Measurements from ENCODE around the gene C4A.
"Not testable (repeated sequence)": the region's sequence is repeated elsewhere in the genome, so short reads cannot be mapped to it uniquely, and the experiment has no call there.

Gene C4A

DNA sequence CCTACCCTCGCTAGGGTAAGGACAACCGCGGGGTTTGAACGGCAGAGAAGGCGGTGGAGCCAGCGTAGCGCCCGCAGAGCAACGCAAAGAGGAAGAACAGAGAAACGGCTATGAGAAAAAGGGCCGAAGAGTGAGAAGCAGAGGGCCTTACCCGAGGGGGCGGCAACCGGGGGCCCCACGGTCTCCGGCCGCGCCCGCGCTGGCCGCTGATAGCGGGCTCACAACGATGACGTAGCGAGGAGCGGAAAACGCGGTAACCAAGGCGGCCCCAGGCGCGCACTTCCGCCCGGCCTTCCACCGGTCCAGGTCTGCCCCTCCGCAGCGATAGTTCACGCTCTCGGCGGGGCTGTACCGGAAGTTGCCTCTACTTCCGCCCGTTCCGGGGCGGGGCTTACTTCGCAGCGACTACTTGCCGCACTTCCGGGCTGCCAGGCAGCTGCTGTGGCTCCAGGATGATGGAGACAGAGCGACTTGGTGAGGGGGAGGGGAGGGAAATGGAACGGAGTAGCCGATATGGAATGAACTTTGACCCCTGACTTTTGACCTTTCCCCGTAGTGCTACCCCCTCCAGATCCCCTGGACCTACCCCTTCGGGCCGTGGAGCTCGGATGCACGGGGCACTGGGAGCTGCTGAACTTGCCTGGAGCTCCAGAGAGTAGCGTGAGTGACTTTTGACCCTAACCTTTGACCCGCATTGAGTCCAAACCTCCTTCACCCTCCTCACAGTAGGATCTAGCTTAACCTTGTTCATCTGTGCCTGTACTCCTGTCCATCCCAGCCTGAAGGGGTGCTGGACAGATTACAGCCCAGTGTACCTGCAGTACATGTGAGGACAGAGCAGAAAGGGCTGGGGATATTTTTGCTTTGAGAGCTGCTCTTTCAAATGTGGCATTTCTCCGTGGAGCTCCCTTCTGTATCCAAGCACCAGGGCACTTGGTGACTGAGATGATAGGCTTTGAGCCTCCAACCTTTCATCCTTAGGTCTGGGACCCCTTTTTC, 22.8 kb upstream of the C4A start, which contains the start of the genes NELFE and SKIC2:
NELFE (minus strand) TSS at position 231 of the 999 bp plus-strand sequence. CDS start 525 bp downstream, outside the sequence.
SKIC2 (plus strand) TSS at position 435 of the 999 bp plus-strand sequence; CDS start at position 453, 18 bp downstream.
- peak; percentile 98 to 99 for DNase-seq (ENCODE audit: low read depth in 1 of 2, low spot score in 1 of 2)

DNA sequence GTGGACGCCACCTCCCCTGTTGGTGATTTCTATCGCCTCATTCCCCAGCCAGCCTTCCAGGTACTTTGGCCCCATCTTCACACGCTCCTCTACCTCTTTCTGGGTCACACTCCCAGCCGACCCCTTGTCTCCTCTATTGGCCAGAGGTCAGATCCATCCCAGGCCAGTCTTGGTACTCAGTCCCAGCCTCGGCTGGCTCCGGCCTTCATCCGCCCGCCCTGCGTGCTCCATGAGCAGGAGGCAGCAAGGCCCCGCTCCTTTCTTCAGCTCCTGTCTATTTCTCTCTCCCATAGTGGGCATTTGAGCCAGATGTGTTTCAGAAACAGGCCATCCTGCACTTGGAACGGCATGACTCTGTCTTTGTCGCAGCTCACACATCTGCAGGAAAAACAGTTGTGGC, 20.2 kb upstream of the C4A start:
- DNase-seq (ENCODE audit: low read depth in 1 of 2, low spot score in 1 of 2), result no peak

DNA sequence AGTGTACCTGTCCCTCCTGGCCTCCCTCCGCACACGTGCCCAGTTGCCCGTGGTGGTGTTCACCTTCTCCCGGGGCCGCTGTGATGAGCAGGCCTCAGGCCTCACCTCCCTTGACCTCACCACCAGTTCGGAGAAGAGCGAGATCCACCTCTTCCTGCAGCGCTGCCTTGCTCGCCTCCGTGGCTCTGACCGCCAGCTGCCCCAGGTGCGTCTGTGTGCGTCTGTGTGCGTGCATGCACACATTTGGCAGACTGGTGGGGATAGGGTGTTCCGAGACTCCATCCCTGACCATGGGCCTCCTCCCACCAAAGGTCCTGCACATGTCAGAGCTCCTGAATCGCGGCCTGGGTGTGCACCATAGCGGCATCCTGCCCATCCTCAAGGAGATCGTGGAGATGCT, 17.9 kb upstream of the C4A start:
- DNase-seq (ENCODE audit: low read depth in 1 of 2, low spot score in 1 of 2), result no peak

DNA sequence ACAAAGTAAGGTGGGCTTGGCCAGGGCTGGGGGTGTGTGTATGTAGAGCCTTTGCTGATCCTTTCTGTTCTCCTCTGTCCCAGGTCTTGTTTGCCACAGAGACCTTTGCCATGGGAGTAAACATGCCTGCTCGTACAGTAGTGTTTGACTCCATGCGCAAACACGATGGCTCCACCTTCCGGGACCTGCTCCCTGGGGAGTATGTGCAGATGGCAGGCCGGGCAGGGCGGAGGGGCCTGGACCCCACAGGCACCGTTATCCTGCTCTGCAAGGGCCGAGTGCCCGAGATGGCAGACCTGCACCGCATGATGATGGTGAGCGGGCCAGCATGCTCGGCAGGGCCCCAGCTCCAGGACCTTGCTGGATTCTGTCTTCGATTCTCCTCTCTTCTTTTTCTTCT, 16.2 kb upstream of the C4A start:
- no peak for DNase-seq (ENCODE audit: low read depth in 1 of 2, low spot score in 1 of 2)

DNA sequence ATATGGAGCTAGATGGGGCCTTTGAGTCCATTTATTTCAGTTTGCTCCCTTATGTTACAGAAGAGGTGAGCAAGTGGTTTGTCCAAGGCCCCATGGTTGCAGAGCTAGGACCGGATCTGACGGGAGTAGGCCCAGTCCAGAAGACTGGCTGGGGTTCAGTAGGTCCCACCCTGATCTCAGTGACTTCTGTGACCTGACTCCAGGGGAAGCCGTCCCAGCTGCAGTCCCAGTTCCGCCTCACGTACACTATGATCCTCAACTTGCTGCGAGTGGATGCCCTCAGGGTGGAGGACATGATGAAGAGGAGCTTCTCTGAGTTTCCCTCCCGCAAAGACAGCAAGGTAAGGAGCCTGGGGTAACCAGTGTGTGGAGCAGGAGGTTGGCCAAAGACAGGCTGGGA, 15.4 kb upstream of the C4A start:
- DNase-seq (ENCODE audit: low read depth in 1 of 2, low spot score in 1 of 2), result no peak

DNA sequence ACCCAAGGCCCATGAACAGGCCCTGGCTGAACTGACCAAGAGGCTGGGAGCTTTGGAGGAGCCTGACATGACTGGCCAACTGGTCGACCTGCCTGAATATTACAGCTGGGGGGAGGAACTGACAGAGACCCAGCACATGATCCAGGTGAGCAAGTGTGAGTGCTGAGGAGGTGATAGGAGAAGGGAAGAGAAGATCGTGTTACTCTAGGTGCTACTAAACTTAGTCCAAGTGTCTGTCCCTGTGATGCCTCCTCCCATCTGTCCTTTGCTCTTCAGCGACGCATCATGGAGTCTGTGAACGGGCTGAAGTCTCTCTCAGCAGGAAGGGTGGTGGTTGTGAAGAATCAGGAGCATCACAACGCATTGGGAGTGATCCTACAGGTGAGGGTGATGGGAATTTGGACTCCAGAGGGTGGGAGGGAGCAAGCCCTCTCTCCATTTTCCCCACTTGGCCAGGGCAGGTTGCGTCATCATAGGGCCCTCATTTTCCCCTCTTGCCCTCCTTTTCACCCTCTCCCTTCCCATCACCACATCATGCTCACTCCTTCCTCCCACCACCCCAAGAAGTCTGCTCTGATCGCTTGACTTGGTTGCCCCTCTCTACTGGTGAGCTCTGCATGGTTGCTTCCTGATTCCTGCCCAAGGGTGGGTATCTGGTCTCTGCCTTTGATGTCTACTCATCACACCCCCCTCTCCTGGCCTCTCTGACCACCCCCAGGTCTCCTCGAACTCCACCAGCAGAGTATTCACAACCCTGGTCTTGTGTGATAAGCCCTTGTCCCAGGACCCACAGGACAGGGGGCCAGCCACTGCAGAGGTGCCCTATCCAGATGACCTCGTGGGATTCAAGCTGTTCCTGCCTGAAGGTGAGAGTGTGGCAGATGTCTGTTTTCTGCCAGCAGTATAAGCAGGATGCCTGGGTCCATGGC, 14.6 kb upstream of the C4A start:
- no peak for DNase-seq (ENCODE audit: low read depth in 1 of 2, low spot score in 1 of 2)

DNA sequence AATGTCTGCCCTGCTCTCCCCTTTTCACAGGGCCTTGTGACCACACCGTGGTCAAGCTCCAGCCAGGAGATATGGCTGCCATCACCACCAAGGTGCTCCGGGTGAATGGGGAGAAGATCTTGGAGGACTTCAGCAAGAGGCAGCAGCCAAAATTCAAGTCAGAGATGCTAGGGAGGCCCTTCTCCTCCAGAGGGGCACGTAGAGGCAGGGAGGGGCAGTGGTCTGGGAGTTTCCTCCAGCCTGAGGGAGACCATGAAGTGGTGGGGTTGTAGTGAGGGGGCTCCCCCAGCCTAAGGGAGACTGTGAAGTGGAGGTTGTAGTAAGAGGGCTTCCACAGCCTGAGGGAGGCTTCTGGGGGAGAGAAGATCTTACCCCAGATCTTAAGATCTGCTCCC, 13.9 kb upstream of the C4A start:
- DNase-seq (ENCODE audit: low read depth in 1 of 2, low spot score in 1 of 2), result no peak

DNA sequence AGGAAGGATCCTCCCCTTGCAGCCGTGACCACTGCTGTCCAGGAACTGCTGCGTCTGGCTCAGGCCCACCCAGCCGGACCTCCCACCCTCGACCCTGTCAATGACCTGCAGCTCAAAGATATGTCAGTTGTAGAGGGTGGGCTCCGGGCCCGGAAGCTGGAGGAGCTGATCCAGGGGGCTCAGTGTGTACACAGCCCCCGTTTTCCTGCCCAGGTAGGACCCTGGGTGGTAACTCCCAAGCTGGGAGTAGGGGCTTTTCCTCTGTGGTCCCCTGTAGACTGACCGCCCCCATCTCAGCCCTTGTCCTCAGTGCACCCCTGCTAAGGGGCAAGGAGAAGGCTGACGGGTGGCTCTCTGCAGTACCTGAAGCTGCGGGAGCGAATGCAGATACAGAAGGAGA, 13.5 kb upstream of the C4A start:
- no peak for DNase-seq (ENCODE audit: low read depth in 1 of 2, low spot score in 1 of 2)

DNA sequence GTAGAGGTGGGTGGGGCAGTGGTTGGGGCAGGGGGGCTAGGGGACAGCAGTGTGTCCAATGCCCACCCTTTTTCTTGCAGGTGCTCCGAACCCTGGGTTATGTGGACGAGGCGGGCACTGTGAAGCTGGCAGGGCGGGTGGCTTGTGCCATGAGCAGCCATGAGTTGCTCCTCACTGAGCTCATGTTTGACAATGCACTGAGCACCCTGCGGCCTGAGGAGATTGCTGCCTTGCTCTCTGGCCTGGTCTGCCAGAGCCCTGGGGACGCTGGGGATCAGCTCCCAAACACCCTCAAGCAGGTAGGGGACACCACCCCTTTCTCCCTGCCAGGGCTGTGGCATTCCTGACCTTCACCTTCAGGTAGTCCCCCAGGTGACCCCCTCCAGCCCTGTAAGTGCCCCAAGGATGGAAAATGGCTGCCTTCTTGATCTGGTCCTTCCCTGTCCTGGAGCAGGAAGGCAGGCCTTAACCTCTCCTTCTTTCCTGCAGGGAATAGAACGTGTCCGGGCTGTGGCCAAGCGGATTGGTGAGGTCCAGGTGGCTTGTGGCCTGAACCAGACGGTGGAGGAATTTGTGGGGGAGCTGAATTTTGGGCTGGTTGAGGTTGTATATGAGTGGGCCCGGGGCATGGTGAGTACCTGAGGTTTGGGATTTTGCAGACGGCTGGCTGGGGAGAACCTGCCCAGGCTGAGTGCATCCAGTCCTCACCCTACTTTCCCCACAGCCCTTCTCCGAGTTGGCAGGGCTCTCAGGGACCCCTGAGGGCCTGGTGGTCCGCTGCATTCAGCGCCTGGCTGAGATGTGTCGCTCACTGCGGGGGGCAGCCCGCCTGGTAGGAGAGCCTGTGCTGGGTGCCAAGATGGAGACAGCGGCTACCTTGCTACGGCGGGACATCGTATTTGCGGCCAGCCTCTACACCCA, 12.8 kb upstream of the C4A start:
- DNase-seq (ENCODE audit: low read depth in 1 of 2, low spot score in 1 of 2), result no peak

DNA sequence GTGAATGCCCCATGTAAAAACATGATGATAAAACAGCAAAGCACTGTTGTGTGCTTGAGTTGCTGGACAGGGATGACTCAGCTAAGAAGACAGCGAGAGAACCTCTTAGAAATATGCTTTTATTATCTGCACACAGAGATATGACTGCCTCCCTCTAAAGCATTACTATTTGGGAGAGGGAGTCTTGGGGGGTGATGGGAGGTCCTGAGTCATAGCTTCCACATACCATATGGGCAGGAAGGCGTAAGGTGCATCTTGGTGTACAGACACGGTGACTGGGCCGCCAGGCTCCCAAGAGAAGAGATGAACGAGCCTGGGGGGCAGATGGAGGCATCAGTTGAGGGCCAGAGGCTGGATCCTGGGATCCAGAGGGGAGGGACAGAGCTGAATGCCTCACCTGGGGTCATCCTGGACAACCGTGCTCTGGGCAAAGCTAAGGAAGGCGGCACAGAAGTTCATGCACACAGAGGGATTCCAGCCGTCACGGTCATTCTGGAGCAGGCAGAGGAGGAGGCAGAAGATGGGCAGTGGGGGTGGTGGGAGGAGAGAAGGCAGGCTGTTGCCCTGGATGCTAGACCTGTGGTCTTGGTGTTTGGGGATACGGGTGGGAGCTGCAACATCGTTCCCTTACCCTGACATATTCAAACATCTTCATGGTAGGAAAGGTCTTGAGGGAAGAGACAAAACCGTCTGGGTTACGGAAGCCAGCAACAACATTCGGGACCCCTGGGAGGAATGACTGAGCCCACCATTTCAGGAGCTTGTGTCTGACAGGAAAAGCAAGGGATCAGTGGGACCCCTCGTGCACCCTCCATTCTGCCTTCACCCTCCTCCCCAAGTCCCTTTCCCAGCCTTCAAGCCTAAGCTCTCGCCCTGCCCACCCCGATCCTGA, 11.9 kb upstream of the C4A start:
- DNase-seq (ENCODE audit: low read depth in 1 of 2, low spot score in 1 of 2), result no peak

DNA sequence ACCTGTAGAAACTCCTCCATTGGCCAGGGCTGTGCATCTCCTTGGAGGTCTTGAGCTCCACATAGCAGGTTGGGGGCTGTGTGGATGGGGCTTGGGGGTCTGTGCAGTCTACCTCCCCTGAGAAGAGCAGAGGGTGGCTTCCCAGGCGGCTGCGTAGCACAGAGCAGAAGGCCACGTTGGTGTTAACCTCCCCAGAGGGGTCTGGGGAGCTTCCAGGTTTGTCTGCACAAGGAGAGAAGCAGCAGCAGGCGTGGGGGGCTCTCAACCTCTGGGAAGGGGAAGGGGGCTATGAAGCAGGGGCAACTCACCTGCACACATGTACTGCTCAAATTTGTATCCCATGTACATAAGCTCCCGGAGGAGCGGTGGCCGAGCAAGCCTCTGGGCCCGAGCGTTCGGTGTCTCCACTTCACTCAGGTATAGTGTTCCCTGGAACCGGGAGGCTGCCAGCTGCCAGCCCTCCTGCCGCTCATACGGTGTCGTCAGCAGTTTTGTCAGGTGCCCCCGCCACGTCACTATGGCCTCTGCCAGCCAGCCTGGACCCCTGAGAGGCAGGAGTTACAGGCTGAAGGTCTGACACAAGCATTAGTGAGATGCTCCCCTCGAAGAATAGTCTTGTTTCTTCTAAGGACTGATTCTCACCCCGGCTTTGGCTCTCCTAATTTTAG, 11.1 kb upstream of the C4A start:
- no peak for DNase-seq (ENCODE audit: low read depth in 1 of 2, low spot score in 1 of 2)

DNA sequence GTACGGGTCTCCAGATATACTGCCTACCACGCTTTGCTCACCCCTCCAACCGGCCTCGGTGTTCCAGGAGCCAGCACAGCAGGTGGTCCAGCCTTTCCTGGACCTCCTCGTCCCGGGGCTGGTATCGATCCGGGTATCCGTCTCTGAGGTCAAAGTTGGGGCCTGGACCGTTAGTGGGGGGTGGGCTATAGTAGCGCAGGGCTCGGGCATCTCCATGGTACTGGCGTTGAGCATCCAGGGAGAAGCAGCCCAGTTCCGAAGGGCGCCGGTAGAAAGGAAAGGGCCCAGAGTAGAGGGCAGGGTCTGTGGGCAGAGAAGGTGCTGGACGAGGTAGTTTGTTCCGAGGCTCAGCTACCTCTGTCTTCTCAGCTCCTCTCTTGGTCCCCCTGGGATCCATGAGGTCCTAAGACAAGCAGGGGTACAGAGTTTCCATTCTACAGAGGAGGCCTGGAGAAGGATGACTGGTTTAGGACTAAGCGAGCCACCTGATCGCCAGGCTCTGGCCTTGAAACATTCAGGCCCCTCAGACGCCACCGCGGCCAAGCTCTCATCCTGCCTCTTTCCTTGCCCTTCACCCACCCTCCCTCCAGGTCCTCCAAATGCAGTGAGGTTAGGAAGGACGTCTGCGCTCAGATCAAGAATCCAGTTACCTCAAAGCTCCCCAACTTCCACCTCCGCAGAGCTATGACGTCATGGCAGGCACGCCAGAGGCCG, 10.4 kb upstream of the C4A start:
- no peak for DNase-seq (ENCODE audit: low read depth in 1 of 2, low spot score in 1 of 2)

DNA sequence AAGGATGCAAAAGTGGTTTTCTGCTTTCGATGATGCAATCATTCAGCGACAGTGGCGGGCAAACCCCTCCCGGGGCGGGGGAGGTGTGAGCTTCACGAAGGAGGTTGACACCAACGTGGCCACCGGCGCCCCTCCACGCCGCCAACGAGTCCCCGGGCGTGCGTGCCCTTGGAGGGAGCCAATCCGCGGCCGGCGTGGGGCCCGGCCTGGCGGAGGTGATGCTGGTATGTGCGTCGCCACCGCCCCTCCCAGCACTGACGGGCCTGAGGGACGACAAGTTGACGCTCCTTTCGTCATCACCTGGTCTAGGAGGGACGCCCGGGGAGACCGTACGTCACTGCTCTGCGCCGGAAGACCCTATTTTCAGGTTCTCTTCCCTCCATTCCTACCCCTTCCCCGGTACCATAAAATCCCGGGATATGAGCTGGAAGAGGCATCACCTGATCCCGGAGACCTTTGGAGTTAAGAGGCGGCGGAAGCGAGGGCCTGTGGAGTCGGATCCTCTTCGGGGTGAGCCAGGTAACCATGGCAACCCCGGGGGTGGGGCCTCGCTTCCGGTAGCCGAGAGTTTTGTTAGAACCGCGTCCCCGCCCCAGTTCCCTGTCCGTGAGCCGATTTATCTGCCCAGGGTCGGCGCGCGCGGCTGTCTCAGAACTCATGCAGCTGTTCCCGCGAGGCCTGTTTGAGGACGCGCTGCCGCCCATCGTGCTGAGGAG, 9.7 kb upstream of the C4A start, which contains the start of gene DXO:
DXO (minus strand) TSS at position 146 of the 716 bp plus-strand sequence. CDS start 463 bp downstream, outside the sequence.
- DNase-seq (ENCODE audit: low read depth in 1 of 2, low spot score in 1 of 2), result peak; percentile 86 to 96

DNA sequence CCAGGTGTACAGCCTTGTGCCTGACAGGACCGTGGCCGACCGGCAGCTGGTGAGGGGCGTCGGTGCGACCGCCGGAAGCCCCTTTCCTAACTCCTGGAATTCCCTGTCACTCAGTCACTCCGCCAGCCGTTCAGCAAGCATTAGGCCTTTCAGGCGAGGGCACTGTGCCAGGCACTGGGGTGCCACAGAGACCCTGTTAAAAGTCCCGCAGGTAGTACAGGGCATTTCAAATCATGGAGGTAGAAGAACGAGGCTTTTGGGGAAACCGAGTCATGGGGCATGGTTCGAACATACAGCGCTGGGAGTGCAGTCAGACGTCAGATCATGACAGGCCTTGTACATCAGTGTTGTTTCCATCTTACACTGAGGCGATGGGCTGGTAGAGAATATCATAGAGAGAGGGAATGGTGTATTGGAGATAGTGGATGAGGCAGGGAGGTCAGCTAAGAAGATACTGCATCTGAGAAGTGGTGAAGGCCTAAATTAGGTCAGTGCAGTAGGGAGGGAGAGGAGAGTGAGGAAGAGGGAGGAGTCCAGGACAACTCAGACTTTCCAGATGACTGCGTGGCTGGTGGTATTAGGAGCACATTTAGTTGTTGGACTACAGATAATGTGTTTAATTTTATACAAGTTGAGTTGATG, 9.0 kb upstream of the C4A start:
- DNase-seq (ENCODE audit: low read depth in 1 of 2, low spot score in 1 of 2), result no peak

DNA sequence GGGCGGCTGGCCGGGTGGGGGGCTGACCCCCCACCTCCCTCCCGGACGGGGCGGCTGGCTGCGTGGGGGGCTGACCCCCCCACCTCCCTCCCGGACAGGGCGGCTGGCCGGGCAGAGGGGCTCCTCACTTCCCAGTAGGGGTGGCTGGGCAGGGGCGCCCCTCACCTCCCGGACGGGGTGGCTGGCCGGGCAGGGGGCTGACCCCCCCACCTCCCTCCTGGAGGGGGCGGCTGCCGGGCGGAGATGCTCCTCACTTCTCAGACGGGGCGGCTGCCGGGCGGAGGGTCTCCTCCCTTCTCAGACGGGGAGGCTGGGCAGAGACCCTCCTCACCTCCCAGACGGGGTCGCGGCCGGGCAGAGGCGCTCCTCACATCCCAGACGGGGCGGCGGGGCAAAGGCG, 5.8 kb upstream of the C4A start:
- not testable (repeated sequence) for DNase-seq (ENCODE audit: low read depth in 1 of 2, low spot score in 1 of 2)

DNA sequence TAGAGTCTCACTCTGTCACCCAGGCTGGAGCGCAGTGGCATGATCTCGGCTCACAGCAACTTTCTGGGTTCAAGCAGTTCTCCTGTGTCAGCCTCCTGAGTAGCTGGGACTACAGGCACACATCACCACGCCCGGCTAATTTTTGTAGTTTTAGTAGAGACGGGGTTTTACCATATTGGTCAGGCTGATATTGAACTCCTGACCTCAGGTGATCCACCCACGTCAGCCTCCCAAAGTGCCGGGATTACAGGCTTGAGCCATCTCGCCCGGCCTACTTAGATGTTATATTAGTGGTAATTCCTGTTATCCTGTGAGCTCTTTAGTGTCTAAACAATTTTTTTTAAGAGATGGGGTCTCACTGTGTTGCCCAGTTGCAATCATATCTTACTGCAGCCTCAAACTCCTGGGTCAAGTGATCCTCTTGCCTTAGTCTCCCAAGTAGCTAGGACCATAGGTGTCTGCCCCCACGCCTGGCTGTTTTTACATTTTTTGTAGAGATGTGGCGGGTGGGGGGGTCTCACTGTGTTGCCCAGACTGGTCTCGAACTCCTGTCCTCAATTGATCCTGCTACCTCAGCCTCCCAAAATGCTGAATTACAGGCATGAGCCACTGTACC, 3.9 kb upstream of the C4A start:
- no peak for DNase-seq (ENCODE audit: low read depth in 1 of 2, low spot score in 1 of 2)

DNA sequence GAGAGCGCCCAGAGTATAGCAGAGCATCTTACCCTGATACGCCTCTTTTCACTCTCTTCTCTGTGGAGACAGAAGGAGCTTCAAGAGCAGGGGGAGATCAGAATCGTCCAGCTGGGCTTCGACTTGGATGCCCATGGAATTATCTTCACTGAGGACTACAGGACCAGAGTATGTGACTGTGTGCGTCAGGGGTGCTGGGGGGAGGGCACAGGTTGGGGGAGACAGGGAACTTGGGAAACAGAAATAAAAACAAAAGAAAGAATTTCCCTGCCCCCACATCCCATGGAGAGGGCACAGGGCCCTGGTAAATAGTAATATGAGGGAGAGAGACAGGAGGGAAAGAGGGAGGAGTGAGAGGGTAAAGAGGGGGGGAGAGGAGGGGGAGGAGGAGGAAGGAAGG, 3.0 kb upstream of the C4A start:
- no peak for DNase-seq (ENCODE audit: low read depth in 1 of 2, low spot score in 1 of 2)

All from activated T-helper 1 cell treated with anti-CD3 and anti-CD28 coated beads, Interleukin-2, amount 50 U/mL, for 16 hours (primary cell).